ENCODE data around the gene ODC1.

ODC1 gene

GRCh38 chr2:10407841-10408648, 40.1 kb downstream of the ODC1 start:
- H3K4me3 ChIP-seq (ENCODE audit: low read length): no peak overlapping the region
- no peaks in the 10 kb centered on the region for H3K27me3 ChIP-seq (ENCODE audit: control insufficient read depth, insufficient read depth, low read length)
- no peaks in the 10 kb centered on the region for H3K9me3 ChIP-seq (ENCODE audit: control insufficient read depth, insufficient read depth, low read length)
- no peak for DNase-seq (ENCODE audit: low read depth, low spot score)
- H3K4me1 ChIP-seq (ENCODE audit: control insufficient read depth, insufficient read depth, low read length): no peaks in the 10 kb centered on the region
- no CpG with 5 or more reads among the region's 11 CpGs for WGBS (ENCODE audit: insufficient coverage, insufficient read length)
- no peak overlapping the region for H3K27ac ChIP-seq (ENCODE audit: low read length)
- H3K36me3 ChIP-seq (ENCODE audit: control insufficient read depth, insufficient read depth, low read length): no peaks in the 10 kb centered on the region

GRCh38 chr2:10407432-10407831, 40.7 kb downstream of the ODC1 start:
- Histone ChIP-seq H3K36me3 (ENCODE audit: control insufficient read depth, insufficient read depth, low read length) (no peaks in the 10 kb centered on the region), H3K9me3 (ENCODE audit: control insufficient read depth, insufficient read depth, low read length) (no peaks in the 10 kb centered on the region), H3K27me3 (ENCODE audit: control insufficient read depth, insufficient read depth, low read length) (no peaks in the 10 kb centered on the region), H3K4me1 (ENCODE audit: control insufficient read depth, insufficient read depth, low read length) (no peaks in the 10 kb centered on the region), H3K27ac (ENCODE audit: low read length) (no peak overlapping the region), H3K4me3 (ENCODE audit: low read length) (no peak overlapping the region)
- WGBS (ENCODE audit: insufficient coverage, insufficient read length): no CpG with 5 or more reads among the region's 4 CpGs
- no peak for DNase-seq (ENCODE audit: low read depth, low spot score)

- no peak overlapping the region for H3K27ac ChIP-seq (ENCODE audit: low read length)
- WGBS (ENCODE audit: insufficient coverage, insufficient read length): no CpG with 5 or more reads among the region's 18 CpGs
- no peaks in the 10 kb centered on the region for H3K36me3 ChIP-seq (ENCODE audit: control insufficient read depth, insufficient read depth, low read length)
- no peak overlapping the region for H3K4me3 ChIP-seq (ENCODE audit: low read length)
- DNase-seq (ENCODE audit: low read depth, low spot score): no peak
- H3K4me1 ChIP-seq (ENCODE audit: control insufficient read depth, insufficient read depth, low read length): no peaks in the 10 kb centered on the region
- H3K9me3 ChIP-seq (ENCODE audit: control insufficient read depth, insufficient read depth, low read length): no peaks in the 10 kb centered on the region
- no peaks in the 10 kb centered on the region for H3K27me3 ChIP-seq (ENCODE audit: control insufficient read depth, insufficient read depth, low read length)
Measured at GRCh38 chr2:10406491-10407188, 41.5 kb downstream of the ODC1 start.

- H3K27ac ChIP-seq (ENCODE audit: low read length): no peak overlapping the region
- H3K4me1 ChIP-seq (ENCODE audit: control insufficient read depth, insufficient read depth, low read length): no peaks in the 10 kb centered on the region
- H3K36me3 ChIP-seq (ENCODE audit: control insufficient read depth, insufficient read depth, low read length): no peaks in the 10 kb centered on the region
- H3K4me3 ChIP-seq (ENCODE audit: low read length): no peak overlapping the region
- H3K9me3 ChIP-seq (ENCODE audit: control insufficient read depth, insufficient read depth, low read length): no peaks in the 10 kb centered on the region
- WGBS (ENCODE audit: insufficient coverage, insufficient read length): no CpG with 5 or more reads among the region's 10 CpGs
- no peak for DNase-seq (ENCODE audit: low read depth, low spot score)
- no peaks in the 10 kb centered on the region for H3K27me3 ChIP-seq (ENCODE audit: control insufficient read depth, insufficient read depth, low read length)
Measured at GRCh38 chr2:10406016-10406415, 42.1 kb downstream of the ODC1 start.

GRCh38 chr2:10405448-10405847, 42.7 kb downstream of the ODC1 start:
- WGBS (ENCODE audit: insufficient coverage, insufficient read length): no CpG with 5 or more reads among the region's 13 CpGs
- DNase-seq (ENCODE audit: low read depth, low spot score): no peak
- no peak overlapping the region for H3K27ac ChIP-seq (ENCODE audit: low read length)
- no peaks in the 10 kb centered on the region for H3K9me3 ChIP-seq (ENCODE audit: control insufficient read depth, insufficient read depth, low read length)
- no peaks in the 10 kb centered on the region for H3K36me3 ChIP-seq (ENCODE audit: control insufficient read depth, insufficient read depth, low read length)
- H3K27me3 ChIP-seq (ENCODE audit: control insufficient read depth, insufficient read depth, low read length): no peaks in the 10 kb centered on the region
- no peaks in the 10 kb centered on the region for H3K4me1 ChIP-seq (ENCODE audit: control insufficient read depth, insufficient read depth, low read length)
- H3K4me3 ChIP-seq (ENCODE audit: low read length): no peak overlapping the region

GRCh38 chr2:10404324-10405143, 43.6 kb downstream of the ODC1 start:
- H3K36me3 ChIP-seq (ENCODE audit: control insufficient read depth, insufficient read depth, low read length): no peaks in the 10 kb centered on the region
- WGBS (ENCODE audit: insufficient coverage, insufficient read length): no CpG with 5 or more reads among the region's 20 CpGs
- no peak overlapping the region for H3K4me3 ChIP-seq (ENCODE audit: low read length)
- H3K27me3 ChIP-seq (ENCODE audit: control insufficient read depth, insufficient read depth, low read length): no peaks in the 10 kb centered on the region
- H3K4me1 ChIP-seq (ENCODE audit: control insufficient read depth, insufficient read depth, low read length): no peaks in the 10 kb centered on the region
- no peak for DNase-seq (ENCODE audit: low read depth, low spot score)
- H3K27ac ChIP-seq (ENCODE audit: low read length): no peak overlapping the region
- no peaks in the 10 kb centered on the region for H3K9me3 ChIP-seq (ENCODE audit: control insufficient read depth, insufficient read depth, low read length)

GRCh38 chr2:10402653-10403215, 45.4 kb downstream of the ODC1 start:
- DNase-seq (ENCODE audit: low read depth, low spot score): no peak
- WGBS (ENCODE audit: insufficient coverage, insufficient read length): no CpG with 5 or more reads among the region's 8 CpGs
- no peaks in the 10 kb centered on the region for H3K27me3 ChIP-seq (ENCODE audit: control insufficient read depth, insufficient read depth, low read length)
- H3K4me3 ChIP-seq (ENCODE audit: low read length): no peak overlapping the region
- no peaks in the 10 kb centered on the region for H3K36me3 ChIP-seq (ENCODE audit: control insufficient read depth, insufficient read depth, low read length)
- no peaks in the 10 kb centered on the region for H3K4me1 ChIP-seq (ENCODE audit: control insufficient read depth, insufficient read depth, low read length)
- H3K9me3 ChIP-seq (ENCODE audit: control insufficient read depth, insufficient read depth, low read length): no peaks in the 10 kb centered on the region
- no peak overlapping the region for H3K27ac ChIP-seq (ENCODE audit: low read length)

GRCh38 chr2:10402062-10402585, 46.0 kb downstream of the ODC1 start:
- H3K4me3 ChIP-seq (ENCODE audit: low read length): no peak overlapping the region
- H3K4me1 ChIP-seq (ENCODE audit: control insufficient read depth, insufficient read depth, low read length): no peaks in the 10 kb centered on the region
- no peaks in the 10 kb centered on the region for H3K27me3 ChIP-seq (ENCODE audit: control insufficient read depth, insufficient read depth, low read length)
- WGBS (ENCODE audit: insufficient coverage, insufficient read length): no CpG with 5 or more reads among the region's 14 CpGs
- H3K27ac ChIP-seq (ENCODE audit: low read length): no peak overlapping the region
- DNase-seq (ENCODE audit: low read depth, low spot score): no peak
- H3K36me3 ChIP-seq (ENCODE audit: control insufficient read depth, insufficient read depth, low read length): no peaks in the 10 kb centered on the region
- H3K9me3 ChIP-seq (ENCODE audit: control insufficient read depth, insufficient read depth, low read length): no peaks in the 10 kb centered on the region

- Histone ChIP-seq H3K36me3 (ENCODE audit: control insufficient read depth, insufficient read depth, low read length) (no peaks in the 10 kb centered on the region), H3K27ac (ENCODE audit: low read length) (no peak overlapping the region), H3K9me3 (ENCODE audit: control insufficient read depth, insufficient read depth, low read length) (no peaks in the 10 kb centered on the region), H3K4me3 (ENCODE audit: low read length) (no peak overlapping the region), H3K4me1 (ENCODE audit: control insufficient read depth, insufficient read depth, low read length) (no peaks in the 10 kb centered on the region), H3K27me3 (ENCODE audit: control insufficient read depth, insufficient read depth, low read length) (no peaks in the 10 kb centered on the region)
- no peak for DNase-seq (ENCODE audit: low read depth, low spot score)
- WGBS (ENCODE audit: insufficient coverage, insufficient read length): no CpG with 5 or more reads among the region's 21 CpGs
Measured at GRCh38 chr2:10400978-10401951, 46.9 kb downstream of the ODC1 start.
